Testis (tissue), 2 donors: ENCODE data around the gene ENTPD6.

Experiments used
- POLR2A ChIP-seq: fragments of 450-650 bp; IDR thresholded peaks from one replicate; pipeline ENCODE4 v1.6.1; 2017; ENCODE audit warnings: antibody characterized with exemption, mild to moderate bottlenecking, moderate library complexity
- TF ChIP-seq, protein P1 (sequence below), 3 experiments: fragments of 450-650 bp in 2 of 3; fragments of 200-600 bp in 1 of 3; sonication (generic) in 1 of 3; IDR thresholded peaks; one replicate each; pipeline ENCODE4 v1.5.1; 2016 to 2019; ENCODE audit warnings: antibody characterized with exemption in 3 of 3, mild to moderate bottlenecking in 2 of 3, moderate library complexity in 1 of 3

DNA sequence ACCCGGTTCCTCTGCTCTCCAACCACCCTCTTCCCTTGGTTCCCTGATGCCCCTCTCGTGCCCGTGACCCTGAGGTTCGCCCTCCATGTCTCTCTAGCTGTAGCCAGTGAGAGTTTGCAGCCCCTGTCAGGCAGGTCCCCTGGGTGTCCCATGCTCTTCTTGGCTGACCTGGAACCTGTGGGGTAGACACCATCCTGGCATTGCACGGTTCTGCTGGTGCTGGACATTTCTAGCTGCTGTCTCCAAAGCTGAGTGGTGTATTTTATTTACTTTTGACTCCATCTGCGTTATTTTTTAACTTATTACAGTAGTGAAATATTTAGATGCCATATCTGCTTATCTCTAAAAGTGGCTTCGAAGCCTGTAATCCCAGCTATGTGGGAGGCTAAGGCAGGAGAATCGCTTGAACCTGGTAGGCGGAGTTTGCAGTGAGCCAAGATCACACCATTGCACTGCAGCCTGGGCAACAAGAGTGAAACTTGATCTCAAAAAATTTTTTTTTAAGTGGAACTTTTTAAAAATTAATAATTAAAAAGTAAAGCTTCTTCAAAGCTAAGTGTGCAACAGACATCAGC, 12.5 kb downstream of the ENTPD6 start:
- TF ChIP-seq, protein P1, sequence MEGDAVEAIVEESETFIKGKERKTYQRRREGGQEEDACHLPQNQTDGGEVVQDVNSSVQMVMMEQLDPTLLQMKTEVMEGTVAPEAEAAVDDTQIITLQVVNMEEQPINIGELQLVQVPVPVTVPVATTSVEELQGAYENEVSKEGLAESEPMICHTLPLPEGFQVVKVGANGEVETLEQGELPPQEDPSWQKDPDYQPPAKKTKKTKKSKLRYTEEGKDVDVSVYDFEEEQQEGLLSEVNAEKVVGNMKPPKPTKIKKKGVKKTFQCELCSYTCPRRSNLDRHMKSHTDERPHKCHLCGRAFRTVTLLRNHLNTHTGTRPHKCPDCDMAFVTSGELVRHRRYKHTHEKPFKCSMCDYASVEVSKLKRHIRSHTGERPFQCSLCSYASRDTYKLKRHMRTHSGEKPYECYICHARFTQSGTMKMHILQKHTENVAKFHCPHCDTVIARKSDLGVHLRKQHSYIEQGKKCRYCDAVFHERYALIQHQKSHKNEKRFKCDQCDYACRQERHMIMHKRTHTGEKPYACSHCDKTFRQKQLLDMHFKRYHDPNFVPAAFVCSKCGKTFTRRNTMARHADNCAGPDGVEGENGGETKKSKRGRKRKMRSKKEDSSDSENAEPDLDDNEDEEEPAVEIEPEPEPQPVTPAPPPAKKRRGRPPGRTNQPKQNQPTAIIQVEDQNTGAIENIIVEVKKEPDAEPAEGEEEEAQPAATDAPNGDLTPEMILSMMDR (IDR thresholded peaks at IDR 0.05), result no peak
- TF ChIP-seq POLR2A, result no peak
